Subcutaneous adipose tissue (tissue), 4 donors: ENCODE data around the gene NAGLU. TPM values are rescaled to one million over a fixed set of nuclear protein-coding genes. Genes with fewer than 3 reads are reported as not detected.

Source experiments
- CTCF ChIP-seq: fragments of 450-650 bp; IDR thresholded peaks from one replicate; pipeline ENCODE4 v1.5.1; 2016; ENCODE audit warnings: low read depth, mild to moderate bottlenecking, control low read depth, antibody characterized with exemption, moderate library complexity
- total RNA-seq, 4 donors: library from RNA; depleted of rRNA; stranded (reverse); fragments of >200 nt; gene quantifications; one replicate each; pipeline ENCODE4 v1.1.0, GENCODE V29; 2016

NAGLU gene
- total RNA-seq, 4 donors from 2014 or later = 43.5 to 123 (median 62.4) TPM

- no peak for TF ChIP-seq CTCF
These were observed 28.4 kb upstream of the NAGLU start for GRCh38 chr17:42507671-42508070.

GRCh38 chr17:42508426-42509165 is 27.4 kb upstream of the NAGLU start:
- TF ChIP-seq CTCF = no peak

GRCh38 chr17:42509409-42509808 is 26.6 kb upstream of the NAGLU start:
- TF ChIP-seq CTCF = no peak

- no peak for TF ChIP-seq CTCF
These were observed 26.2 kb upstream of the NAGLU start for GRCh38 chr17:42509841-42510240.

- no peak for TF ChIP-seq CTCF
These were observed 23.8 kb upstream of the NAGLU start for GRCh38 chr17:42512246-42512645.

- no peak for TF ChIP-seq CTCF
These were observed 23.2 kb upstream of the NAGLU start for GRCh38 chr17:42512733-42513251.

- TF ChIP-seq CTCF = no peak
These were observed 22.4 kb upstream of the NAGLU start for GRCh38 chr17:42513686-42514085.
